AG04449 (cell line): Measurements from ENCODE around the gene CYBC1.

Source experiments
- CTCF ChIA-PET: fragments of 350-600 bp; formaldehyde crosslinking; extraction: SDS; loops from one replicate; lab custom pipeline; 2021; ENCODE audit warnings: antibody characterized with exemption; lab: Yijun Ruan, JAX
- POLR2A ChIA-PET: fragments of 400-600, 350-600 bp; formaldehyde crosslinking; extraction: SDS; loops from one replicate; lab custom pipeline; 2020; ENCODE audit warnings: antibody characterized with exemption, inconsistent platforms; lab: Yijun Ruan, JAX
- DNase-seq: peaks from one replicate; pipeline ENCODE4 v3.0.0-alpha.2; 2010; ENCODE audit warnings: low read depth, low spot score
- H3K4me3 ChIP-seq: 2 replicates; pipeline ENCODE4 v1.5.1; 2011; ENCODE audit warnings: low read depth, mild to moderate bottlenecking, control low read depth, low read length
- CTCF ChIP-seq: IDR thresholded peaks from one replicate; pipeline ENCODE4 v1.5.1; 2011; ENCODE audit warnings: mild to moderate bottlenecking, moderate library complexity, low read length, control low read depth, inconsistent platforms; ENCODE audit not compliant: insufficient read depth; ENCODE audit errors: missing control alignments

CYBC1 gene

GRCh38 chr17:82490512-82491195 is 40.1 kb upstream of the CYBC1 start:
- TF ChIP-seq CTCF, result no peak
- no peak for DNase-seq
- ChIA-PET CTCF (interaction anchor here (1.4 to 3.6 kb wide), 2 partner anchors 61 to 64 kb away, joined by 3 to 12 read pairs; no protein-coding TSS in a partner anchor), POLR2A (no interaction called here)
- no peak overlapping the region for H3K4me3 ChIP-seq

- no peak for TF ChIP-seq CTCF
- POLR2A ChIA-PET, result no interaction called here
- CTCF ChIA-PET, result interaction anchor here (1.4 to 3.6 kb wide), 3 partner anchors 9 to 64 kb away, joined by 3 to 12 read pairs (median 5); no protein-coding TSS in a partner anchor
Observed at GRCh38 chr17:82489851-82490511, 39.4 kb upstream of the CYBC1 start.

GRCh38 chr17:82489117-82489516 is 38.6 kb upstream of the CYBC1 start:
- TF ChIP-seq CTCF, result no peak
- CTCF ChIA-PET, result interaction anchor here (1.4 to 1.6 kb wide), 3 partner anchors 8 to 65 kb away, joined by 3 to 9 read pairs (median 5); no protein-coding TSS in a partner anchor
- POLR2A ChIA-PET, result no interaction called here
- DNase-seq, result no peak
- no peak overlapping the region for H3K4me3 ChIP-seq

More at GRCh38 chr17:82489851-82490511, 39.4 kb upstream of the CYBC1 start:
- no peak for DNase-seq
- H3K4me3 ChIP-seq, result no peak overlapping the region

- TF ChIP-seq CTCF, result no peak
- H3K4me3 ChIP-seq, result no peak overlapping the region
- ChIA-PET POLR2A (no interaction called here), CTCF (interaction anchor here (1.5 to 1.6 kb wide), 2 partner anchors 9 to 66 kb away, joined by 5 to 9 read pairs; no protein-coding TSS in a partner anchor)
- DNase-seq, result no peak
Observed at GRCh38 chr17:82487910-82488309, 37.4 kb upstream of the CYBC1 start.

GRCh38 chr17:82486231-82487094 is 35.9 kb upstream of the CYBC1 start:
- ChIA-PET CTCF (no interaction called here), POLR2A (no interaction called here)
- no peak for DNase-seq
- H3K4me3 ChIP-seq, result no peak overlapping the region
- no peak for TF ChIP-seq CTCF
